Breast epithelium (tissue), 4 donors: Measurements from ENCODE around the gene RPUSD3. TPM values are rescaled to one million over a fixed set of nuclear protein-coding genes. Genes with fewer than 3 reads are reported as not detected.
A peak's percentile ranks its signal among the peaks of the same experiment; 100 is the strongest.

Experiments
- DNase-seq, 2 donors: peaks; one replicate each; pipeline ENCODE4 v3.0.0-alpha.2; 2019; ENCODE audit warnings: low spot score in 2 of 2
- H3K27ac ChIP-seq, 2 donors: fragments of 200-600 bp; sonication (generic) in 1 of 2; one replicate each; pipeline ENCODE4 v1.5.1; 2016 to 2019; ENCODE audit warnings: mild to moderate bottlenecking in 1 of 2
- H3K27me3 ChIP-seq, 2 donors: fragments of 200-600 bp; sonication (generic) in 1 of 2; one replicate each; pipeline versions ENCODE4 v1.5.1 to v1.6.0; 2017 to 2019; ENCODE audit warnings: control low read depth in 1 of 2, mild to moderate bottlenecking in 1 of 2
- H3K36me3 ChIP-seq: fragments of 200-600 bp; one replicate; pipeline ENCODE4 v1.5.1; 2019
- H3K4me1 ChIP-seq, 2 donors: fragments of 200-600 bp; sonication (generic); one replicate each; pipeline ENCODE4 v1.5.1; 2016 to 2019; ENCODE audit warnings: control low read depth in 1 of 2
- H3K4me3 ChIP-seq, 3 donors: fragments of 200-600 bp; sonication (generic); 1 replicate in 2 of 3; 2 replicates in 1 of 3; pipeline ENCODE4 v1.5.1; 2016 to 2019; ENCODE audit warnings: mild to moderate bottlenecking in 3 of 3, moderate library complexity in 2 of 3
- H3K9me3 ChIP-seq, 2 donors: fragments of 200-600 bp; sonication (generic) in 1 of 2; one replicate each; pipeline ENCODE4 v1.5.1; 2016 to 2019; ENCODE audit warnings: control low read depth in 1 of 2
- CTCF ChIP-seq, 3 donors: fragments of 450-650 bp; IDR thresholded peaks; one replicate each; pipeline ENCODE4 v1.5.1; 2016 to 2017; ENCODE audit warnings: antibody characterized with exemption in 3 of 3, mild to moderate bottlenecking in 3 of 3, moderate library complexity in 3 of 3
- POLR2A ChIP-seq: fragments of 450-650 bp; IDR thresholded peaks from one replicate; pipeline ENCODE4 v1.6.1; 2016; ENCODE audit warnings: antibody characterized with exemption, mild to moderate bottlenecking, moderate library complexity
- POLR2AphosphoS5 ChIP-seq, 3 donors: sonication (generic); formaldehyde crosslinking; IDR thresholded peaks; one replicate each; pipeline ENCODE4 v1.6.1; 2017; ENCODE audit warnings: antibody characterized with exemption in 3 of 3
- intact Hi-C: fragments of 100-400 bp; cut with DNase I; formaldehyde crosslinking; loops from one replicate; pipeline ENCODE4 v1.15.1; 2023; ENCODE audit warnings: low total_unique reads
- total RNA-seq, 3 donors: library from RNA; depleted of rRNA; stranded (reverse); fragments of >200 nt; gene quantifications; one replicate each; pipeline ENCODE4 v1.1.0, GENCODE V29; 2016

The RPUSD3 gene
- total RNA-seq, 3 donors from 2014 or later = 33.4 to 41.3 (median 38.3) TPM

- TF ChIP-seq POLR2AphosphoS5 (IDR thresholded peaks at IDR 0.05) (peak in 1 of 3 donors; percentile 35), CTCF (IDR thresholded peaks at IDR 0.05) (no peak)
- Histone ChIP-seq H3K27ac (peak overlapping the region; percentile 99), H3K4me3 (peak overlapping the region; percentile 91 to 100 (median 100)), H3K27me3 (no peaks in the 10 kb centered on the region), H3K9me3 (no peaks in the 10 kb centered on the region), H3K4me1 (peaks cover 0 to 11% of the 10 kb centered on the region in 2 donors), H3K36me3 (no peaks in the 10 kb centered on the region)
- no peak for DNase-seq
- intact Hi-C loops = loop anchor here (5.0 to 10.0 kb wide), 2 partner anchors 397 to 1550 kb away; partner anchors contain the start of gene SETD5
Measured at GRCh38 chr3:9791790-9792404, 51.9 kb downstream of the RPUSD3 start.

GRCh38 chr3:9791127-9791526, 52.7 kb downstream of the RPUSD3 start:
- H3K36me3 ChIP-seq = no peaks in the 10 kb centered on the region
- intact Hi-C loops = loop anchor here (5.0 to 10.0 kb wide), 2 partner anchors 396 to 1551 kb away; partner anchors contain the start of gene SETD5
- DNase-seq = no peak

More at GRCh38 chr3:9791127-9791526, 52.7 kb downstream of the RPUSD3 start:
- H3K4me1 ChIP-seq = peaks cover 0 to 11% of the 10 kb centered on the region in 2 donors
- TF ChIP-seq POLR2AphosphoS5 (IDR thresholded peaks at IDR 0.05) (no peak), POLR2A (no peak), CTCF (IDR thresholded peaks at IDR 0.05) (no peak)
- peak overlapping the region in 1 of 3 donors; percentile 91 for H3K4me3 ChIP-seq
- no peaks in the 10 kb centered on the region for H3K9me3 ChIP-seq
- H3K27me3 ChIP-seq = no peaks in the 10 kb centered on the region
- H3K27ac ChIP-seq = peak overlapping the region; percentile 99

Other genes starting within 250 kb of the RPUSD3 start
- 10 to 100 TPM; 31.8 to 42.9 (median 37.5) TPM for gene MTMR14, start 194.5 kb downstream of the RPUSD3 start, total RNA-seq
- gene CPNE9, start 140.2 kb downstream of the RPUSD3 start, total RNA-seq = not detected
- 10 to 100 TPM; 14.7 to 19.7 (median 19.3) TPM for gene BRPF1, start 112.3 kb downstream of the RPUSD3 start, total RNA-seq
- gene OGG1, start 94.1 kb downstream of the RPUSD3 start, total RNA-seq = 10 to 100 TPM; 21.3 to 33.4 (median 23.3) TPM
- 10 to 100 TPM; 25.2 to 58.7 (median 40.0) TPM for gene CAMK1, start 74.1 kb downstream of the RPUSD3 start, total RNA-seq
- gene TADA3, start 51.5 kb downstream of the RPUSD3 start, total RNA-seq = 10 to 100 TPM; 66.1 to 73.4 (median 70.1) TPM
- gene ARPC4, start 50.9 kb downstream of the RPUSD3 start, total RNA-seq = 100 to 1,000 TPM; 116 to 163 (median 117) TPM
- gene TTLL3, start 33.7 kb downstream of the RPUSD3 start, total RNA-seq = 10 to 100 TPM; 63.1 to 76.7 (median 72.3) TPM
- gene CIDEC, start 36.2 kb upstream of the RPUSD3 start, total RNA-seq = 1,000 to 10,000 TPM in 1 of 3 donors, 100 to 1,000 TPM in 1, 10 to 100 TPM in 1; 92.3 to 1,697 (median 153) TPM
- 10 to 100 TPM; 34.1 to 73.1 (median 56.5) TPM for gene JAGN1, start 46.6 kb upstream of the RPUSD3 start, total RNA-seq
- 10 to 100 TPM; 11.5 to 22.0 (median 11.7) TPM for gene IL17RE, start 58.8 kb upstream of the RPUSD3 start, total RNA-seq
- 100 to 1,000 TPM in 1 of 3 donors, 10 to 100 TPM in 2; 59.6 to 119 (median 90.6) TPM for gene IL17RC, start 73.1 kb upstream of the RPUSD3 start, total RNA-seq
- gene CRELD1, start 89.8 kb upstream of the RPUSD3 start, total RNA-seq = 10 to 100 TPM; 33.6 to 52.4 (median 44.6) TPM
- 1 to 10 TPM in 2 of 3 donors, under 1 TPM in 1; 0.64 to 2.8 (median 2.0) TPM for gene PRRT3, start 108.4 kb upstream of the RPUSD3 start, total RNA-seq
- gene EMC3, start 142.8 kb upstream of the RPUSD3 start, total RNA-seq = 10 to 100 TPM; 38.3 to 88.5 (median 42.9) TPM
- 10 to 100 TPM in 1 of 3 donors, 1 to 10 TPM in 2; 3.7 to 12.9 (median 6.2) TPM for gene FANCD2, start 182.4 kb upstream of the RPUSD3 start, total RNA-seq